NB4 (cell line): ENCODE results near the gene GNG3.

Source experiments
- DNase-seq: peaks from one replicate; pipeline ENCODE4 v3.0.0; 2010; ENCODE audit warnings: low read depth
- H3K4me3 ChIP-seq: one replicate; pipeline ENCODE4 v1.5.1; 2011; ENCODE audit warnings: mild to moderate bottlenecking, low read depth, low read length, moderate library complexity
- MYC ChIP-seq: IDR thresholded peaks from 2 replicates; pipeline ENCODE4 v1.6.1; 2011; ENCODE audit warnings: low read depth, low read length
- POLR2A ChIP-seq: IDR thresholded peaks from 2 replicates; pipeline ENCODE4 v1.6.1; 2011; ENCODE audit warnings: mild to moderate bottlenecking; ENCODE audit not compliant: insufficient read length; ENCODE audit errors: extremely low read depth
- TF ChIP-seq, protein P1 (sequence below): IDR thresholded peaks from 2 replicates; pipeline ENCODE4 v1.6.1; 2011; ENCODE audit warnings: low read depth, low read length
- TF ChIP-seq, protein P2 (sequence below): IDR thresholded peaks from one replicate; pipeline ENCODE4 v1.5.1; 2012; ENCODE audit warnings: low read depth, low read length

The GNG3 gene

DNA sequence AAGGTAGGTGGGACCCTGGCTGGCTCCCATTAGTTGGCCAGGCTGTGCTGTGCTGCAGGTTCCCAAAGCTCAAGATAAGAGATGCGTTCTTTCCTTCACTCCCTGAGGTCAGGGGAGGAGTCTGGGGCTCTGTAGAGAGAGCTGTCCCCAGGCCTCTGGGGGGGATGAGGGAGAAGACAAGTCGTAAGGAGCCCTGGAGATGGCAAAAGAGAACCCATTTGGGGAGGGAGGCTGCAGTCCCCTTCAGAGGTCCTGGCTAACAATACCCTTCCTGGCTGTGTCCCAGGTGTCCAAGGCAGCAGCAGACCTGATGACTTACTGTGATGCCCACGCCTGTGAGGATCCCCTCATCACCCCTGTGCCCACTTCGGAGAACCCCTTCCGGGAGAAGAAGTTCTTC, 916 bp downstream of the GNG3 start:
- TF ChIP-seq POLR2A: peak; percentile 4
- TF ChIP-seq, protein P1, sequence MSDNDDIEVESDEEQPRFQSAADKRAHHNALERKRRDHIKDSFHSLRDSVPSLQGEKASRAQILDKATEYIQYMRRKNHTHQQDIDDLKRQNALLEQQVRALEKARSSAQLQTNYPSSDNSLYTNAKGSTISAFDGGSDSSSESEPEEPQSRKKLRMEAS: no peak
- no peak for DNase-seq
- no peak overlapping the region for H3K4me3 ChIP-seq

DNA sequence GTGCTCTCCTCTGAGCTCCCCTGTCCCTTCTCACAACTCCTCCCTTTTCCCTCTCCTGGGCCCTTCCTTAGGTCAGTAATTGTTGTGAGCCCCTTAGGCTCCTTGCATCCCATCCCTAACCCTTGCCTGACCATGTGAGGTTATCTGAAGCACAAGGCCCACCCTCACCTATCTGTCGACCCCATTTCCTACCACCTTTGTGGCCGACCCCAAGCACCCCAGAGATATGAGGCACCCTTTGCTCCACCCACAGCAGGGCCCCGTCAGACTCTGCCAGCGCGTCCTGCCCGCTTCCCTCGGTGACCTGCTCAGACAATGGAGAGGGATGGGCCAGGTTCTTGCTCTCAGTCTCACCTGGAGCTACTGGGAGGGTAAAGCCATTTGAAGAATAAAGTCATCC, 1.3 kb downstream of the GNG3 start:
- TF ChIP-seq, protein P2, sequence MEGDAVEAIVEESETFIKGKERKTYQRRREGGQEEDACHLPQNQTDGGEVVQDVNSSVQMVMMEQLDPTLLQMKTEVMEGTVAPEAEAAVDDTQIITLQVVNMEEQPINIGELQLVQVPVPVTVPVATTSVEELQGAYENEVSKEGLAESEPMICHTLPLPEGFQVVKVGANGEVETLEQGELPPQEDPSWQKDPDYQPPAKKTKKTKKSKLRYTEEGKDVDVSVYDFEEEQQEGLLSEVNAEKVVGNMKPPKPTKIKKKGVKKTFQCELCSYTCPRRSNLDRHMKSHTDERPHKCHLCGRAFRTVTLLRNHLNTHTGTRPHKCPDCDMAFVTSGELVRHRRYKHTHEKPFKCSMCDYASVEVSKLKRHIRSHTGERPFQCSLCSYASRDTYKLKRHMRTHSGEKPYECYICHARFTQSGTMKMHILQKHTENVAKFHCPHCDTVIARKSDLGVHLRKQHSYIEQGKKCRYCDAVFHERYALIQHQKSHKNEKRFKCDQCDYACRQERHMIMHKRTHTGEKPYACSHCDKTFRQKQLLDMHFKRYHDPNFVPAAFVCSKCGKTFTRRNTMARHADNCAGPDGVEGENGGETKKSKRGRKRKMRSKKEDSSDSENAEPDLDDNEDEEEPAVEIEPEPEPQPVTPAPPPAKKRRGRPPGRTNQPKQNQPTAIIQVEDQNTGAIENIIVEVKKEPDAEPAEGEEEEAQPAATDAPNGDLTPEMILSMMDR: no peak
- TF ChIP-seq, protein P1: no peak
- no peak for TF ChIP-seq MYC
- TF ChIP-seq POLR2A: no peak
- no peak overlapping the region for H3K4me3 ChIP-seq
- no peak for DNase-seq

DNA sequence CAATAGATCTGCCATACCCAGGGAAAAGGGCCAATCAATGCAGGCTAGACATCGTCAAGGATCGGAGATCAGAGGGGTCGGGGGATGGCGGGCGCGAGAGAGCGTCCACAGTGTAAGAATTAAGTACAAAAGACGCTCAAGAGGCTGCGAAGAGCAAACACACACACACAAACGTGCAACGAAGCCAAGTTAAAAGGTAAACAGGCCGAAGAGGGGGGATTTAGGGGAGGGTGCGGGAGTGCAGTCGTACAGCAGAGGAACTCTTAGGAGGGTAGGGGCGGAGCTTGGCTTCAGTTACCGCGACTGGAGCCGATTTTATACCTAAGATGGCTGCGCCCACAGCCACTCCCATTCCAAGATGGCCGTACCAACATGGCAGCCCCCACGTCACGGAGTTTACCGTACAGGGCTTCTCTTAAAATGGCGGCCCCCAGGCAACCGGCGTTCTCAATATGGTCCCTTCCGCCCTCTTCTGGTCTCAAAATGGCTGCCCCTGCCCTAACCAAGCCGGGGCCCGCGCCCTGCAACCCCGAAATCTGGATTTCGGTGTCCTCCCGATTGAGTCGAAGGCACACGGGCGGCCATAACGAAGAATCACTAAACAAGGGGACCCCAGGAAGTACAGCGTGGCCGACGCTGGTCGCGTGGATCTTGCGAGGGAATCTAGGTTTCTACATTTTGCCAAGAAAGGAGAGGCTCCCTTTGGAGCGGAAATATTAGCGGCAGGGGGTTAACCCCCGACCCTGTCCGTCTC, 1.9 kb downstream of the GNG3 start:
- no peak for TF ChIP-seq MYC
- TF ChIP-seq, protein P2: no peak
- TF ChIP-seq, protein P1: no peak
- no peak for TF ChIP-seq POLR2A
- no peak overlapping the region for H3K4me3 ChIP-seq
- peak; percentile 93 for DNase-seq

DNA sequence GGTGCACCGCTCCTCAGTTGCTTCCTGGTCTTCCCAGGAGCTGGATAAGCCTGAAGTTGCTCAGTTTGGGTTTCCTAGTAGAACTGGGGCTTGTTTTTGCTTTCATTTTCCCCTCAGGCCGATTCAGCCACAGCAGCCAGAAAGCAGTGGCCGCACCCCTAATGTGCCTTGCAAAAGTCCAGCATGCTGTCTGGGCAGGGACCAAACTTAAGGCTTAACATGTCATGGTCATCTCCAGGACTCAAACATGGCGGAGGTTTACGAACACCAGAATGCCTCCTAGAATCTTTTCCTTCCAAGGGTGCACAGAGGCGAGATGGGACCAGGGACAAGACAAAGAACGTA, 2.5 kb downstream of the GNG3 start:
- H3K4me3 ChIP-seq: no peak overlapping the region
- TF ChIP-seq POLR2A: no peak
- TF ChIP-seq, protein P2: no peak
- TF ChIP-seq, protein P1: no peak
- no peak for TF ChIP-seq MYC
- peak; percentile 27 for DNase-seq

DNA sequence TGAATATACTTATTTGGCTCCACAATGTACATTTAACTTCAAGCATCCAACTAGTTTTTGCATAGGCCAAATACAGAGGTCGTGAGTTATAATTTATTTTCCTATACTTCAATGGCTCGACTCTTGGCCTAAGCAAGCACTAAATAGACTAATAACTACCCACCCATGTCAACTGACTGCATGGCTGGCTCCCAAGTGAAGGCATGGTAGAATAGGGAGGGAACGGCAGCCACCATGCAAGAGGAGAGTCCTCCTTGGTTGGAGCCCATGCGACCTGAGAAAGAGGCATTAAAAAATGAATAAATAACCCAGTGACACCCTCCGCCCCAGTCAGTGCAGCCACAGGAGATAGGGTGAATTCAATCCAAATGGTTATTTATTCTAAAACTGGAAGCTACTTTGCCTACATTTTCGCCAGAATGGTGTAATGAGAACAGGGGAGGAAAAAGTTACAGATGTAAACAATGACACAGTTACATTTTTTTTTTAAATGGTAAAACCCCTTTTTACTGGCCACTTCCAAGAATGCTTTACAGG, 4.9 kb downstream of the GNG3 start:
- no peak overlapping the region for H3K4me3 ChIP-seq
- no peak for TF ChIP-seq MYC
- TF ChIP-seq, protein P2: no peak
- TF ChIP-seq, protein P1: no peak
- no peak for TF ChIP-seq POLR2A
- no peak for DNase-seq

DNA sequence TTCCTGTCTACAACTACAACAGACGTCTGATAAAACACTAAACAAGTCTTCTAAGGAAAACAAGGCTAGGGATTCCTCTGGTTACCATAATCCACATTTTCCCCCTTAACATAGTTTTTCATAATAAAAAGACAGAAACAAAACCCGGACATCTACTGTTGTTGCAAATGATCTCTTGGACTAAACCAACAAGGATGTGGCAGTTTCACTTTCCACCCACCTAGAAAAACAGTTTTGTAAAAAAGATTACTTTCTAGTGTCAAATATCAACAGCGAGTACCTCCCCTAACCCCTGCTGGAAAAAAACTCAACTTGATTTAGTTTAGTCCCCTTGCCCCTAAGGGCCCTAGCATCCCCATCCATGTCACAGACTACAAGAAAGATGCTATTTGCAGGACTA, 5.4 kb downstream of the GNG3 start:
- H3K4me3 ChIP-seq: no peak overlapping the region
- no peak for DNase-seq
- TF ChIP-seq, protein P1: no peak
- TF ChIP-seq MYC (no peak), POLR2A (no peak)
- TF ChIP-seq, protein P2: no peak
